BE2C (cell line): Measurements from ENCODE around the gene SKIL.

Source experiments
- DNase-seq: peaks from one replicate; pipeline ENCODE4 v3.0.0-alpha.2; 2020
- H3K27me3 ChIP-seq: fragments of 250-450 bp; sonication (Bioruptor Pico); 2 replicates; pipeline ENCODE4 v1.5.1; 2020; ENCODE audit warnings: mild to moderate bottlenecking
- H3K36me3 ChIP-seq: fragments of 250-450 bp; sonication (Bioruptor Pico); 2 replicates; pipeline ENCODE4 v1.5.1; 2020; ENCODE audit warnings: mild to moderate bottlenecking
- H3K4me1 ChIP-seq: fragments of 250-450 bp; sonication (Bioruptor Pico); 2 replicates; pipeline ENCODE4 v1.5.1; 2020
- H3K4me3 ChIP-seq: 2 replicates; pipeline ENCODE4 v1.5.1; 2011; ENCODE audit warnings: low read depth, low read length
- H3K9me3 ChIP-seq: fragments of 250-450 bp; sonication (Bioruptor Pico); 2 replicates; pipeline ENCODE4 v1.5.1; 2020
- TF ChIP-seq, protein P1 (sequence below): IDR thresholded peaks from 2 replicates; pipeline ENCODE4 v1.5.1; 2012; ENCODE audit warnings: mild to moderate bottlenecking, low read depth, low read length

SKIL gene

DNA sequence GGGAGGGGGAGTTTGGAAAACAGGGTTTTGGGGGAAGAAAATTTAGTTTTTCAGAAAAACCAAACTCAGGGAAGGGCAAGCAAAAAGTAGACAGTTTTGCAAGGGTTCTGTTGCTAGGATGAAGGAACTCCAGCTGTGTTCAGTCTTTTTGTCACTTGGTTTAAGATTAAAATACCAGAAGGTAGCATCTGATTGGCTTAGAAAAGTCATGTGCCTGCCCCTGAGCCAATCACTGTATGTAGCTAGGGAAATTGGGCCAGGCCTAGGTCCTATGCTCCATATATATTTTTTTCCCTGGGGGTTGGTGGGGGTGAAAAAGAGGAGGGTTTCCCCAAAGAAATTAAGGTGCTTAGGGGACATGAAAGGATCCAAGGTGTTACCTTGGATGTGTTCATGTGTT lies 85.4 kb downstream of the SKIL start:
- no peak for DNase-seq
- TF ChIP-seq, protein P1, sequence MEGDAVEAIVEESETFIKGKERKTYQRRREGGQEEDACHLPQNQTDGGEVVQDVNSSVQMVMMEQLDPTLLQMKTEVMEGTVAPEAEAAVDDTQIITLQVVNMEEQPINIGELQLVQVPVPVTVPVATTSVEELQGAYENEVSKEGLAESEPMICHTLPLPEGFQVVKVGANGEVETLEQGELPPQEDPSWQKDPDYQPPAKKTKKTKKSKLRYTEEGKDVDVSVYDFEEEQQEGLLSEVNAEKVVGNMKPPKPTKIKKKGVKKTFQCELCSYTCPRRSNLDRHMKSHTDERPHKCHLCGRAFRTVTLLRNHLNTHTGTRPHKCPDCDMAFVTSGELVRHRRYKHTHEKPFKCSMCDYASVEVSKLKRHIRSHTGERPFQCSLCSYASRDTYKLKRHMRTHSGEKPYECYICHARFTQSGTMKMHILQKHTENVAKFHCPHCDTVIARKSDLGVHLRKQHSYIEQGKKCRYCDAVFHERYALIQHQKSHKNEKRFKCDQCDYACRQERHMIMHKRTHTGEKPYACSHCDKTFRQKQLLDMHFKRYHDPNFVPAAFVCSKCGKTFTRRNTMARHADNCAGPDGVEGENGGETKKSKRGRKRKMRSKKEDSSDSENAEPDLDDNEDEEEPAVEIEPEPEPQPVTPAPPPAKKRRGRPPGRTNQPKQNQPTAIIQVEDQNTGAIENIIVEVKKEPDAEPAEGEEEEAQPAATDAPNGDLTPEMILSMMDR, result no peak

DNA sequence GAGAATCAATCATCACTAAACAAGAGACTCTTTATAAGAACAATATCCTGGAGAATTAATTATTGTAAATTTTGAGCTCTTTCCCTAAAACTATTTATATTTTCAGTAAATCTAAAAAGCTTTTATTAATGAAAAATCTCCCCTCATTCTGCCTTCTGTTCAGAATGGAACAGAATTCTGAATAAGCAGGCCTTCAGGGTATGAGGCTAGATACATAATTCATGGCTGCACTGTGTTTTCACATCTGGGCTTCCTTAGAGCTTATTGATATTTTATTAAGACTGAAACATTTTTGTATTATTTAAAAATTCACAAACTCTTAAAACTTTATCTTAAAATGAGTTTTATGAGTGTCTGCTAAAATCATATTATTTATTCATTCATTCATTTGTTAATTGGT lies 85.9 kb downstream of the SKIL start:
- Histone ChIP-seq H3K9me3 (no peaks in the 10 kb centered on the region), H3K4me3 (no peak overlapping the region), H3K27me3 (no peaks in the 10 kb centered on the region), H3K4me1 (no peaks in the 10 kb centered on the region), H3K36me3 (0 out of 2 replicates have a peak, but pooled peaks cover 3% of the 10 kb centered on the region)
- TF ChIP-seq, protein P1, result no peak
- DNase-seq, result no peak

More for the DNA sequence above, 85.4 kb downstream of the SKIL start:
- H3K27me3 ChIP-seq, result no peaks in the 10 kb centered on the region
- 0 out of 2 replicates have a peak, but pooled peaks cover 3% of the 10 kb centered on the region for H3K36me3 ChIP-seq
- no peaks in the 10 kb centered on the region for H3K9me3 ChIP-seq
- no peaks in the 10 kb centered on the region for H3K4me1 ChIP-seq
- no peak overlapping the region for H3K4me3 ChIP-seq
